PC-9 (cell line): Measurements from ENCODE around the gene EGR1. TPM values are rescaled to one million over a fixed set of nuclear protein-coding genes. Genes with fewer than 3 reads are reported as not detected.

Source experiments
- BruUV-seq: library from RNA; stranded (reverse); fragments of 400-500 nt; replicated peaks from 2 replicates; lab custom pipeline; 2021; lab: Mats Ljungman, UMichigan
- CTCF ChIA-PET: fragments of 300-600 bp; sonication (Branson Sonifier 250); formaldehyde crosslinking; loops from one replicate; lab custom pipeline; 2022; ENCODE audit warnings: antibody characterized with exemption; lab: Charles Lee
- POLR2A ChIA-PET: fragments of 300-600 bp; sonication (Branson Sonifier 250); formaldehyde crosslinking; loops from one replicate; lab custom pipeline; 2022; ENCODE audit warnings: antibody characterized with exemption; ENCODE audit not compliant: unreplicated experiment; lab: Charles Lee
- DNase-seq, 2 experiments: peaks; one replicate each; pipeline versions ENCODE4 v3.0.0 to v3.0.0-alpha.2; 2015 to 2022; ENCODE audit warnings: mixed read lengths in 1 of 2
- H2AFZ ChIP-seq: fragments of 200-600 bp; sonication (generic); 2 replicates; pipeline ENCODE4 v1.8.1; 2017; ENCODE audit warnings: antibody characterized with exemption
- H3F3A ChIP-seq: fragments of 200-600 bp; sonication (generic); 2 replicates; pipeline ENCODE4 v1.8.1; 2017; ENCODE audit warnings: antibody characterized with exemption, mild to moderate bottlenecking, low read depth; ENCODE audit not compliant: insufficient read depth
- H3K27ac ChIP-seq: fragments of 200-600 bp; sonication (generic); 2 replicates; pipeline ENCODE4 v1.6.1; 2016; ENCODE audit warnings: mixed run types
- H3K27me3 ChIP-seq: fragments of 200-600 bp; sonication (generic); 2 replicates; pipeline ENCODE4 v1.6.1; 2016; ENCODE audit warnings: low read depth, mixed run types; ENCODE audit not compliant: insufficient read depth
- H3K36me3 ChIP-seq: fragments of 200-600 bp; sonication (generic); 2 replicates; pipeline ENCODE4 v1.6.1; 2016; ENCODE audit warnings: low read depth, mixed run types
- H3K4me1 ChIP-seq: fragments of 200-600 bp; sonication (generic); replicated peaks from 2 replicates; pipeline ENCODE4 v1.6.1; 2016; ENCODE audit warnings: mixed run types; ENCODE audit not compliant: insufficient read depth
- H3K4me2 ChIP-seq: fragments of 200-600 bp; sonication (generic); 2 replicates; pipeline ENCODE4 v1.6.1; 2017; ENCODE audit warnings: mixed run types
- H3K4me3 ChIP-seq: fragments of 200-600 bp; sonication (generic); 2 replicates; pipeline ENCODE4 v1.6.1; 2016; ENCODE audit warnings: mixed run types
- H3K79me2 ChIP-seq: fragments of 200-600 bp; sonication (generic); 2 replicates; pipeline ENCODE4 v1.6.1; 2017; ENCODE audit warnings: low read depth, mixed run types
- H3K9me2 ChIP-seq: fragments of 200-600 bp; sonication (generic); 2 replicates; pipeline ENCODE4 v1.8.1; 2017; ENCODE audit warnings: mild to moderate bottlenecking; ENCODE audit not compliant: insufficient read depth
- H3K9me3 ChIP-seq: fragments of 200-600 bp; sonication (generic); 2 replicates; pipeline ENCODE4 v1.8.1; 2016; ENCODE audit warnings: low read depth; ENCODE audit not compliant: insufficient read depth
- H4K20me1 ChIP-seq: fragments of 200-600 bp; sonication (generic); 2 replicates; pipeline ENCODE4 v1.8.1; 2017; ENCODE audit not compliant: insufficient read depth
- EZH2 ChIP-seq: fragments of 200-600 bp; sonication (generic); IDR thresholded peaks from 2 replicates; pipeline ENCODE4 v1.8.0; 2017; ENCODE audit warnings: antibody characterized with exemption, low read depth
- intact Hi-C: fragments of 100-400 bp; cut with micrococcal nuclease; formaldehyde crosslinking; loops from one replicate; pipeline ENCODE4 v1.10.0; 2022; ENCODE audit not compliant: unreplicated experiment
- total RNA-seq: library from RNA; stranded (reverse); gene quantifications from 2 replicates; pipeline ENCODE4 v1.2.3, GENCODE V29; 2021
- TF ChIP-seq, protein P1 (sequence below): fragments of 200-600 bp; sonication (generic); conservative IDR thresholded peaks from 2 replicates; pipeline ENCODE4 v1.6.1; 2017; ENCODE audit warnings: mixed run types, antibody characterized with exemption, mild to moderate bottlenecking, moderate library complexity

Gene EGR1
- total RNA-seq, 1 experiment from 2014 or later: 24.7 TPM

DNA sequence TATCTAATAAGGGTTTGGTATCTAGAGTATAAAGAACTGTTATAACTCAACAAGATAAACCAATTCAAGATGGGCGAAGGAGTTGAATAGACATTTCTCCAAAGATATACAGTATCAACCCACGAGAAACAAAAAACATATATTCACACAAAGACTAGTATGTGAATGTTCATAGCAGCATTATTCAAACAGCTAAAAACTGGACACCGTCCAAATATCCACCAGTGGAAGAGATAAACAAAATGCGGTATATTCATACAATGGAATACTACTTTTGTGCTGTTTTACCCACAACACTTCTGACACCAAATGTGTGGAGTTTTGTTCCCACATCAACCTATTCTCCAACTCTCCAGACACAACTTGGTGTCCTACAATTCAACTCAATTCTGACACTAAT lies 33.1 kb downstream of the EGR1 start:
- no peak for DNase-seq
- TF ChIP-seq, protein P1, sequence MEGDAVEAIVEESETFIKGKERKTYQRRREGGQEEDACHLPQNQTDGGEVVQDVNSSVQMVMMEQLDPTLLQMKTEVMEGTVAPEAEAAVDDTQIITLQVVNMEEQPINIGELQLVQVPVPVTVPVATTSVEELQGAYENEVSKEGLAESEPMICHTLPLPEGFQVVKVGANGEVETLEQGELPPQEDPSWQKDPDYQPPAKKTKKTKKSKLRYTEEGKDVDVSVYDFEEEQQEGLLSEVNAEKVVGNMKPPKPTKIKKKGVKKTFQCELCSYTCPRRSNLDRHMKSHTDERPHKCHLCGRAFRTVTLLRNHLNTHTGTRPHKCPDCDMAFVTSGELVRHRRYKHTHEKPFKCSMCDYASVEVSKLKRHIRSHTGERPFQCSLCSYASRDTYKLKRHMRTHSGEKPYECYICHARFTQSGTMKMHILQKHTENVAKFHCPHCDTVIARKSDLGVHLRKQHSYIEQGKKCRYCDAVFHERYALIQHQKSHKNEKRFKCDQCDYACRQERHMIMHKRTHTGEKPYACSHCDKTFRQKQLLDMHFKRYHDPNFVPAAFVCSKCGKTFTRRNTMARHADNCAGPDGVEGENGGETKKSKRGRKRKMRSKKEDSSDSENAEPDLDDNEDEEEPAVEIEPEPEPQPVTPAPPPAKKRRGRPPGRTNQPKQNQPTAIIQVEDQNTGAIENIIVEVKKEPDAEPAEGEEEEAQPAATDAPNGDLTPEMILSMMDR: no peak
- no peak for TF ChIP-seq EZH2
- Histone ChIP-seq H3K27ac (no peak overlapping the region), H3K4me2 (no peak overlapping the region), H3K9me3 (no peaks in the 10 kb centered on the region), H3K27me3 (no peaks in the 10 kb centered on the region), H4K20me1 (no peaks in the 10 kb centered on the region), H3K4me1 (no peaks in the 10 kb centered on the region), H3F3A (peaks cover 4% of the 10 kb centered on the region; the same call in 1 of the 2 replicates), H3K4me3 (no peak overlapping the region), H2AFZ (no peak overlapping the region), H3K79me2 (no peaks in the 10 kb centered on the region), H3K36me3 (no peaks in the 10 kb centered on the region), H3K9me2 (no peaks in the 10 kb centered on the region)
- ChIA-PET CTCF (interaction anchor here (0.6 kb wide), 1 partner anchor 49 kb away, joined by 4 read pairs; no protein-coding TSS in a partner anchor), POLR2A (interaction anchor here (0.6 kb wide), 1 partner anchor 313 kb away, joined by 5 read pairs; no protein-coding TSS in a partner anchor)
- intact Hi-C loops: no loop called here
- BruUV-seq: no TSS peak

GRCh38 chr5:138502121-138502520 lies 36.8 kb downstream of the EGR1 start:
- TF ChIP-seq EZH2: no peak
- TF ChIP-seq, protein P1: no peak
- Histone ChIP-seq H3K27ac (no peak overlapping the region), H3K9me2 (no peaks in the 10 kb centered on the region), H4K20me1 (peaks cover 11% of the 10 kb centered on the region), H3K4me2 (no peak overlapping the region), H3K9me3 (no peaks in the 10 kb centered on the region), H3K4me3 (no peak overlapping the region), H3K4me1 (no peaks in the 10 kb centered on the region), H3K79me2 (no peaks in the 10 kb centered on the region), H3K27me3 (no peaks in the 10 kb centered on the region), H3F3A (peaks cover 29% of the 10 kb centered on the region; the same call in 1 of the 2 replicates), H2AFZ (no peak overlapping the region), H3K36me3 (no peaks in the 10 kb centered on the region)
- POLR2A ChIA-PET: interaction anchor here (0.6 kb wide), 2 partner anchors 39 to 56 kb away, joined by 5 to 8 read pairs; no protein-coding TSS in a partner anchor
- no TSS peak for BruUV-seq
- intact Hi-C loops: loop anchor here (5.0 kb wide), 1 partner anchor 425 kb away; no protein-coding TSS in a partner anchor
- DNase-seq: no peak
- CTCF ChIA-PET: interaction anchor here (0.5 to 1.6 kb wide), 6 partner anchors 12 to 446 kb away, joined by 3 to 8 read pairs (median 4); partner anchors contain the start of gene EGR1

DNA sequence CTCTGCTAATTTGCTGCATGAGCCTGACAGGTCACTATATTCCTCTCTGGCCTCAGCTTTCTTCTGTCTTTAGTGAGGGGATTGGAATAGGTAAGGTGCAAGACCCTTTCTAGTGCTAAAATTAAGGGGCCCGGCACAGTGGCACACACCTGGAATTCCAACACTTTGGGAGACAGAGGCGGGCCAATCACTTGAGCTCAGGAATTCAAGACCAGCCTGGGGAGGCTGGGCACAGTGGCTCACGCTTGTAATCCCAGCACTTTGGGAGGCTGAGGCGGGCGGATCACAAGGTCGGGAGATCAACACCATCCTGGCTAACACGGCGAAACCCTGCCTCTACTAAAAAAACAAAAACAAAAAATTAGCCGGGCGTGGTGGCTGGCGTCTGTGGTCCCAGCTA lies 37.2 kb downstream of the EGR1 start:
- no TSS peak for BruUV-seq

More for the DNA sequence above, 37.2 kb downstream of the EGR1 start:
- Histone ChIP-seq H3K27ac (no peak overlapping the region), H2AFZ (no peak overlapping the region), H4K20me1 (peaks cover 14% of the 10 kb centered on the region), H3K4me2 (no peak overlapping the region), H3K4me3 (no peak overlapping the region), H3K4me1 (no peaks in the 10 kb centered on the region), H3K36me3 (no peaks in the 10 kb centered on the region), H3F3A (peaks cover 29% of the 10 kb centered on the region; the same call in 1 of the 2 replicates), H3K79me2 (no peaks in the 10 kb centered on the region), H3K27me3 (no peaks in the 10 kb centered on the region), H3K9me2 (no peaks in the 10 kb centered on the region), H3K9me3 (no peaks in the 10 kb centered on the region)
- ChIA-PET CTCF (interaction anchor here (0.5 to 1.6 kb wide), 10 partner anchors 12 to 745 kb away, joined by 3 to 8 read pairs (median 4); partner anchors contain the start of gene EGR1), POLR2A (interaction anchor here (0.6 kb wide), 2 partner anchors 40 to 56 kb away, joined by 5 to 8 read pairs; no protein-coding TSS in a partner anchor)
- TF ChIP-seq, protein P1: no peak
- no peak for TF ChIP-seq EZH2
- DNase-seq: no peak
- intact Hi-C loops: loop anchor here (5.0 kb wide), 1 partner anchor 425 kb away; no protein-coding TSS in a partner anchor
